GM18511 (cell line): Measurements from ENCODE around the gene NYAP2.

Experiments used
- ATAC-seq: cut with Tn5 transposase; IDR thresholded peaks from one replicate; pipeline ENCODE4 v1.9.1; 2021; ENCODE audit warnings: mild to moderate bottlenecking, moderate library complexity; ENCODE audit not compliant: unreplicated experiment

NYAP2 gene

GRCh38 chr2:225615514-225615913 lies 216.0 kb downstream of the NYAP2 start:
- ATAC-seq = no peak

GRCh38 chr2:225616372-225616771 lies 216.9 kb downstream of the NYAP2 start:
- ATAC-seq = no peak

GRCh38 chr2:225616848-225617247 lies 217.3 kb downstream of the NYAP2 start:
- no peak for ATAC-seq

GRCh38 chr2:225620227-225620626 lies 220.7 kb downstream of the NYAP2 start:
- no peak for ATAC-seq

GRCh38 chr2:225630824-225631533 lies 231.5 kb downstream of the NYAP2 start:
- ATAC-seq = no peak

GRCh38 chr2:225632351-225632750 lies 232.8 kb downstream of the NYAP2 start:
- ATAC-seq = no peak

- ATAC-seq = no peak
Observed at GRCh38 chr2:225636558-225636957, 237.0 kb downstream of the NYAP2 start.

- no peak for ATAC-seq
Observed at GRCh38 chr2:225637259-225637658, 237.7 kb downstream of the NYAP2 start.

- ATAC-seq = no peak
Observed at GRCh38 chr2:225640550-225640949, 241.0 kb downstream of the NYAP2 start.

GRCh38 chr2:225649274-225649673 lies 249.8 kb downstream of the NYAP2 start:
- no peak for ATAC-seq

- no peak for ATAC-seq
Observed at GRCh38 chr2:225650041-225650440, 250.5 kb downstream of the NYAP2 start.

GRCh38 chr2:225660262-225661131 lies 261.0 kb downstream of the NYAP2 start:
- peak; percentile 90 for ATAC-seq

- ATAC-seq = no peak
Observed at GRCh38 chr2:225662101-225662500, 262.6 kb downstream of the NYAP2 start.

- ATAC-seq = no peak
Observed at GRCh38 chr2:225667445-225667844, 267.9 kb downstream of the NYAP2 start.

GRCh38 chr2:225668606-225669266 lies 269.2 kb downstream of the NYAP2 start:
- ATAC-seq = peak; percentile 91

- ATAC-seq = no peak
Observed at GRCh38 chr2:225670111-225670974, 270.8 kb downstream of the NYAP2 start.

GRCh38 chr2:225678792-225679191 lies 279.3 kb downstream of the NYAP2 start:
- ATAC-seq = no peak

GRCh38 chr2:225683258-225683657 lies 283.7 kb downstream of the NYAP2 start:
- ATAC-seq = no peak

GRCh38 chr2:225690153-225690552 lies 290.6 kb downstream of the NYAP2 start:
- ATAC-seq = no peak

- ATAC-seq = no peak
Observed at GRCh38 chr2:225691711-225692110, 292.2 kb downstream of the NYAP2 start.

- ATAC-seq = no peak
Observed at GRCh38 chr2:225693259-225693658, 293.7 kb downstream of the NYAP2 start.
